GF-D8 (cell line): ENCODE data around the gene ZNF394.

Source experiments
- DNase-seq: peaks from one replicate; lab custom pipeline; 2025; lab: John Stamatoyannopoulos, UW

Gene ZNF394

DNA sequence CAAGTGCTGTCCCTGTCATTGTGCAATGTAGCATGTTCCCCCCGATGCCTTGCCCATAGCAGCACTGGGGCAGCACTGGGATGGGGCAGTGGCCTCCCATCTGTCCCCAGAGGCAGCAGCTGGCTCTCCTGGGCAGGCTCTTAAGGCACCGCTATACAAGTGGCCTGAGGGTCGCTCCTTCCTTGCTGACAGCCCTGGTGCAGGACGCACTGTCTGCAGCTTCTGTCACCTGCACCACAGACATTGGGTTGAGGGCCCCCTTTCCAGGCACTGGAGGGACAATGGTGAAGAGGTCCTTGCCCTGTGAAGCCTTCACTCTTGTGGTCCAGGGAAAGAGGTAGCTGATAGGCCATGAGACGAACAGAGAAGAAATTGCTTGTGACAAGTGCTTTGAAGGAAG is 50.8 kb downstream of the ZNF394 start:
- DNase-seq = no peak

DNA sequence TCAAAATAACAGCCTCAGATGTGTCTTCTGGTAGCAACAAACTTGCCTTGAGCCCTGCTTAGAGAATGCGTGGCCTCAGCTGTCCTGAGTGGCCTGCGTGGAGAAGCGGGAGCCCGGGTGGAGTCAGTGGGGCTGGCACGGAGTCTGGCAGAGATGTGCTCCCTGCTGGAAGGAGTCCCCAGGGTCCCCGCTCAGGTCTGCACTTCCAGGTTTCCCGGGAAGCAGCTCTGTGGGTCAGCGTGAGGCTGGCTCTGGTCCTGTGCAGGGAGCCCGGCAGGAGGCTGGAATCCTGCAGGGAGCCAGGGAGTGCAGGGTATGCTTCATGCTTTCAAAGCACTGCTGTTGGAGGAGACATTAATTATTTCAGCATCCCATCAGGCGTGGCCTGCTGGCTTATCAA is 51.2 kb downstream of the ZNF394 start:
- DNase-seq = no peak

GRCh38 chr7:99447943-99448342 is 52.1 kb downstream of the ZNF394 start:
- DNase-seq = no peak

DNA sequence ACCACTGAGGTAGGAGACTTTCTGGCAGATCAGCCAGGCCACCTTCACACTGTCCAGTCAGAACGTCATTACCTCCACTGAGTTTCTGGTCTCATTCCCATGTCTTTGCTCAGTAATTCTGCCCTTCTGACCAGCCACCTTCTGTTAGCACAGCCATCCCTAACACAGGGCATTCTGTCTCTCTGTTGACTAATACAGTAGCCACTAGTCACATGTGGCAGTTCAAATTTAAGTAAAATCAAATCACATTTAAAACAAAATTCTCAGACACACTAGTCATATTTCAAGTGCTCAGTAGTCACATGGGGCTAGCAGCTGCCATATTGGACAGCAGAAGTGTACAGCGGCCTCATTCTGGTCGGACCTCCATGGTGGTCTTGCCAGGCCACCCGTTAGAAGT is 54.0 kb downstream of the ZNF394 start:
- DNase-seq = no peak
